ENCODE measurements around the gene NCKAP5. TPM values are rescaled to one million over a fixed set of nuclear protein-coding genes. Genes with fewer than 3 reads are reported as not detected.

NCKAP5 gene
- total and polyA plus RNA-seq, 9 of the 15 experiments (the other 6 are each of a cell fraction or from before 2014, with no cell fraction given) = not detected

GRCh38 chr2:132804051-132804450, 764.2 kb downstream of the NCKAP5 start (continued):
- no peak for TF ChIP-seq FIP1L1 (IDR thresholded peaks at IDR 0.05; ENCODE audit: low read depth, low read length, poor library complexity, severe bottlenecking)
- no peak for TF ChIP-seq ZNF232 (CRISPR knock-in tag; IDR thresholded peaks at IDR 0.05)

DNA sequence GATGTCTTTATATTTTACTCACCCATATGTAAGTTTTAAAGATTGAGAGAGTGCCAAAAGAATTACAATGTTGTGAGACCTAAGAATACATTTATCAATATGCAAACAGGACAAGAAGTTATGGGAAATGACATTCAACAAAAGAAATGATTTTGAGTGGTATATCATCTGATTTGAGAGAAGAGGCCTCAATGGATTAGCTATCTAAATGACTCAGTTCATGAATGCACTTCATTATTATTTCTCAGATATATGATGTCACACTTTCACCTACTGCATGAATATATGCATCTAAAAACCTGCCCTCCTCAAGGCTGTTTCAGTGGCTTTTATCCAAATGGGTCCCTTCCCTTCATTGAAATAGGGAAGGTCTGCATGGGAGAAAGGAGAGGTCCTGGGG, 769.9 kb downstream of the NCKAP5 start:
- ATAC-seq = no peak
- Histone ChIP-seq H3K4me2 (ENCODE audit: insufficient read depth, low read length) (no peak overlapping the region), H3K36me3 (ENCODE audit: control insufficient read depth, insufficient read depth, low read length) (no peaks in the 10 kb centered on the region), H4K20me1 (replicated peaks; ENCODE audit: control insufficient read depth, insufficient read depth, low read length) (no peaks in the 10 kb centered on the region), H3K27me3 (ENCODE audit: control insufficient read depth in 2 of 2, insufficient read depth in 2 of 2, low read length in 2 of 2) (no peaks in the 10 kb centered on the region), H3K9me1 (ENCODE audit: control insufficient read depth, insufficient read depth, low read length) (no peaks in the 10 kb centered on the region), H3K4me3 (no peak overlapping the region), H3K9ac (ENCODE audit: insufficient read depth in 1 of 2, low read depth in 2 of 2, low read length in 2 of 2) (no peak overlapping the region), H2AFZ (ENCODE audit: low read depth, low read length) (no peak overlapping the region), H3K27ac (ENCODE audit: extremely low read depth, low read depth, low read length) (no peak overlapping the region), H3K9me3 (replicated peaks; ENCODE audit: control insufficient read depth, insufficient read depth, low read depth, low read length) (no peaks in the 10 kb centered on the region), H3K79me2 (ENCODE audit: control insufficient read depth, insufficient read depth, low read length) (no peaks in the 10 kb centered on the region), H3K4me1 (replicated peaks in 1 of 2; ENCODE audit: control insufficient read depth in 2 of 2, insufficient read depth in 2 of 2, low read length in 2 of 2) (no peaks in the 10 kb centered on the region)
- intact Hi-C loops (cut with micrococcal nuclease) (no loop called here), in situ Hi-C loops (cut with MboI) (no loop called here)
- CTCF ChIA-PET (ENCODE audit: low intra/inter-chr PET ratio) = no interaction called here
- BruUV-seq (replicated peaks) = no TSS peak
- POLR2A ChIA-PET = interaction anchor here (0.5 to 0.7 kb wide), 2 partner anchors 44 to 990 kb away, joined by 3 read pairs; no protein-coding TSS in a partner anchor
- no peak for DNase-seq (ENCODE audit: extremely low read depth in 1 of 4, low spot score in 3 of 4)
- FAIRE-seq = no peak
- no peak for TF ChIP-seq BCOR (IDR thresholded peaks at IDR 0.05)
- TF ChIP-seq CBX3 (IDR thresholded peaks at IDR 0.05; ENCODE audit: borderline replicate concordance in 1 of 2, low read length in 2 of 2) = no peak
- TF ChIP-seq ESRRA (IDR thresholded peaks at IDR 0.05; ENCODE audit: borderline replicate concordance, low read depth) = no peak
- TF ChIP-seq ZNF23 (CRISPR knock-in tag; IDR thresholded peaks at IDR 0.05) = no peak
- no peak for TF ChIP-seq NEUROD1 (IDR thresholded peaks at IDR 0.05; ENCODE audit: borderline replicate concordance, low read depth, low read length, partially characterized antibody)
- TF ChIP-seq, protein P1, sequence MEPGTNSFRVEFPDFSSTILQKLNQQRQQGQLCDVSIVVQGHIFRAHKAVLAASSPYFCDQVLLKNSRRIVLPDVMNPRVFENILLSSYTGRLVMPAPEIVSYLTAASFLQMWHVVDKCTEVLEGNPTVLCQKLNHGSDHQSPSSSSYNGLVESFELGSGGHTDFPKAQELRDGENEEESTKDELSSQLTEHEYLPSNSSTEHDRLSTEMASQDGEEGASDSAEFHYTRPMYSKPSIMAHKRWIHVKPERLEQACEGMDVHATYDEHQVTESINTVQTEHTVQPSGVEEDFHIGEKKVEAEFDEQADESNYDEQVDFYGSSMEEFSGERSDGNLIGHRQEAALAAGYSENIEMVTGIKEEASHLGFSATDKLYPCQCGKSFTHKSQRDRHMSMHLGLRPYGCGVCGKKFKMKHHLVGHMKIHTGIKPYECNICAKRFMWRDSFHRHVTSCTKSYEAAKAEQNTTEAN (CRISPR knock-in tag; IDR thresholded peaks at IDR 0.05) = no peak
- no peak for TF ChIP-seq FOXJ2 (tag; IDR thresholded peaks at IDR 0.05)
- no peak for TF ChIP-seq EGR1 (conservative IDR thresholded peaks at IDR 0.05)
- TF ChIP-seq, protein P2, sequence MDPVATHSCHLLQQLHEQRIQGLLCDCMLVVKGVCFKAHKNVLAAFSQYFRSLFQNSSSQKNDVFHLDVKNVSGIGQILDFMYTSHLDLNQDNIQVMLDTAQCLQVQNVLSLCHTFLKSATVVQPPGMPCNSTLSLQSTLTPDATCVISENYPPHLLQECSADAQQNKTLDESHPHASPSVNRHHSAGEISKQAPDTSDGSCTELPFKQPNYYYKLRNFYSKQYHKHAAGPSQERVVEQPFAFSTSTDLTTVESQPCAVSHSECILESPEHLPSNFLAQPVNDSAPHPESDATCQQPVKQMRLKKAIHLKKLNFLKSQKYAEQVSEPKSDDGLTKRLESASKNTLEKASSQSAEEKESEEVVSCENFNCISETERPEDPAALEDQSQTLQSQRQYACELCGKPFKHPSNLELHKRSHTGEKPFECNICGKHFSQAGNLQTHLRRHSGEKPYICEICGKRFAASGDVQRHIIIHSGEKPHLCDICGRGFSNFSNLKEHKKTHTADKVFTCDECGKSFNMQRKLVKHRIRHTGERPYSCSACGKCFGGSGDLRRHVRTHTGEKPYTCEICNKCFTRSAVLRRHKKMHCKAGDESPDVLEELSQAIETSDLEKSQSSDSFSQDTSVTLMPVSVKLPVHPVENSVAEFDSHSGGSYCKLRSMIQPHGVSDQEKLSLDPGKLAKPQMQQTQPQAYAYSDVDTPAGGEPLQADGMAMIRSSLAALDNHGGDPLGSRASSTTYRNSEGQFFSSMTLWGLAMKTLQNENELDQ (CRISPR knock-in tag; IDR thresholded peaks at IDR 0.05; ENCODE audit: borderline replicate concordance) = no peak
- no peak for TF ChIP-seq ZKSCAN8 (CRISPR knock-in tag; IDR thresholded peaks at IDR 0.05)
- no peak for TF ChIP-seq CHD1 (IDR thresholded peaks at IDR 0.05; ENCODE audit: low read length)
- no peak for TF ChIP-seq TRIM28 (IDR thresholded peaks at IDR 0.05)
- no peak for TF ChIP-seq ZNF41 (CRISPR knock-in tag; conservative IDR thresholded peaks at IDR 0.05)
- TF ChIP-seq PURB (CRISPR knock-in tag; IDR thresholded peaks at IDR 0.05; ENCODE audit: low read depth) = no peak
- TF ChIP-seq, protein P3, sequence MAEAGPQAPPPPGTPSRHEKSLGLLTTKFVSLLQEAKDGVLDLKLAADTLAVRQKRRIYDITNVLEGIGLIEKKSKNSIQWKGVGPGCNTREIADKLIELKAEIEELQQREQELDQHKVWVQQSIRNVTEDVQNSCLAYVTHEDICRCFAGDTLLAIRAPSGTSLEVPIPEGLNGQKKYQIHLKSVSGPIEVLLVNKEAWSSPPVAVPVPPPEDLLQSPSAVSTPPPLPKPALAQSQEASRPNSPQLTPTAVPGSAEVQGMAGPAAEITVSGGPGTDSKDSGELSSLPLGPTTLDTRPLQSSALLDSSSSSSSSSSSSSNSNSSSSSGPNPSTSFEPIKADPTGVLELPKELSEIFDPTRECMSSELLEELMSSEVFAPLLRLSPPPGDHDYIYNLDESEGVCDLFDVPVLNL (CRISPR knock-in tag; IDR thresholded peaks at IDR 0.05; ENCODE audit: low read depth) = no peak
- TF ChIP-seq NFIC (IDR thresholded peaks at IDR 0.05) = no peak

Measured in K562 (cell line).